NCI-H526 treated with DMSO at 0.1 percent for 48 hours (cell line): Measurements from ENCODE around the gene CACYBP.
A peak's percentile ranks its signal among the peaks of the same experiment; 100 is the strongest.

Experiments used
- DNase-seq: peaks from one replicate; lab custom pipeline; 2025; lab: John Stamatoyannopoulos, UW

The CACYBP gene, protein sequence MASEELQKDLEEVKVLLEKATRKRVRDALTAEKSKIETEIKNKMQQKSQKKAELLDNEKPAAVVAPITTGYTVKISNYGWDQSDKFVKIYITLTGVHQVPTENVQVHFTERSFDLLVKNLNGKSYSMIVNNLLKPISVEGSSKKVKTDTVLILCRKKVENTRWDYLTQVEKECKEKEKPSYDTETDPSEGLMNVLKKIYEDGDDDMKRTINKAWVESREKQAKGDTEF

DNA sequence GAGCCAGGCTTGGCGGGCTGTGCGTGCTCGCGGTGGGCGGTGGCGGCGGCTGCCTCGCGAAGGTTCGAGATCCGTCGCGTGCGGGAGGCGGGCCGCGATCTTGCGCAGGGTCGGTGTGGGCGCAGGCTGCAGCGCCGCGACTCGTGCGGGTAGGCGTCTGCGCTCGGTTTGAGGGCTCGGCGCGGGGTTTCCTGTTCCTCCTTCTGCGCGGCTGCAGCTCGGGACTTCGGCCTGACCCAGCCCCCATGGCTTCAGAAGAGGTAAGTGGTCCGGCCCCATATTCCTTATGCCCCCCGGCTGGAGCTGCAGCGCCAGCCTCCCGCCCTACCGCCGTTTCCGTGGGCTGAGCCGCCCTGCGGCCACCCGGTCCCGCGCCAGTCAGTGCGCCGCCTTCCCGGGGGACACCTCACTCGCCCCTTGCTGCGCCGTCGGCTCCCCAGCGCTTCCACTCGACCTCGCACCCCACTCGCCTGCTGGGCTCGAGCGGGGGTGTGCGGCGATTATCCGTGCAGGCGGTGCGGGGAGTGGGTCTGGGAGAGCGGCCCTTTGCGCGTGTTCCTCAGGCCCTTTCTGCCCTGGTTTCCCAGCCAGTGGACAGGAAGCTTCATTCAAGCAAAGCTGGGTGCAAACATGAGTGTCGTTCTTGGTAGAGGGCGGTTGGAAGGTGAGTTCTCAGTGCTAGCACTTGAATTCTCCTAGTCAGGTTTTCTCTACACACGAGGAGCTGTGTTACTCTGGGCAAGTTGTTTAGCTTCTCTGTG, at the start of gene CACYBP:
TSS of gene CACYBP (plus strand) at position 12 of the 761 bp plus-strand sequence. CDS start at position 246, 234 bp downstream.
- DNase-seq = peak; percentile 66

DNA sequence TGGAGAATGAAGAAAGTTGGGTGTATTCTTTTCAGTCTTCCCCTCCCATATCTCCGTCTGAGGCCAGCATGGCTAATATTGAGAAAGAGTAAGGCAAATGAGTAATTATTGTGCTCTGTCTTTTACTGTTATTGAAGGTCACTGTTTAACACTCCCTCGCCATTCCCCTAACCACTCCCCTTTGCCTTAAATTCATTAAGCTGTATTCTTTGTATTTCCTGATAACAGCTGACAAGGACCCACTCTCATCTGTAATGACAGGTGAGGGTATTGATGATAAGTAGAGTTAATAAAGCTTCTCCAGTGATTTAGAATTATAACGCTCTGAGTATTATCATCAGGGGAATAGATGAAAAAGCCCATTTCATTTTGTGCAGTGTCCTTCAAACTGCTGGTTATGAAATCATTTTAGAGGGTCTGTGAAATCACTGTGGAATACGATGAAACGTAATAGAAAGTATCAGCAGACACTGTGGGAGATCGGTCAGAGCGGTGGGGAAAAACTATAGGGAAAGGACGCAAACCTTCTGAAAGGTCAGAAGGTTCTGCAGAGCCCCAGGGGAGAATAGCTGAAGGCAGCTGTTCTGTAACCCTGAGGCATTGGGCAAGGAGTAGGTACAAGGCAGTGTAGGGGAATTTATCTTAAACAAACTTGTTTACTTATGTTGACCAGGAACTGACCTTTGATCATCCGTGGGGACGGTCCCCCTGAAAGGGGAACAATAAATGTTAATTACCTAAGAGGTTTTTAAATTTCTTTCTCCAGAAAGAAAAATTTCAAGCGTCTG, 46.3 kb upstream of the CACYBP start:
- no peak for DNase-seq

DNA sequence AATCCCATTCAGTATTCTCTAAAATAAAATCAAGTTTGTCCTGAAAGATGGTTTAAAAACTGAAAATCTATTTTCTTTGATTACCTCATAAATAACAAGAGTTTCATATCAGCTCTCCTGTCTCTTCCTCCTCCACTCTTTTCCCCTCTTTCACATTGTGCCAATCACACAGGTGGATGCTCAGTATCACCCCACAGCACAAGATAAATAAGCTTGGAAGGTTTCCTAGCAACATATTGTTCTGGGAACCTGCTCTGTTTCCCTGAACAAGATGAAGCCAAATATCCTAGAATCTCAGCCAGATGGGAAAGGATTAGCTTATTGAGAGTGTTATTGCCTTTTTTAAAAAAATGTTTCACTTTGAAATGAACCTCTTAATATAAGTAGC, 45.7 kb upstream of the CACYBP start:
- peak; percentile 51 for DNase-seq

DNA sequence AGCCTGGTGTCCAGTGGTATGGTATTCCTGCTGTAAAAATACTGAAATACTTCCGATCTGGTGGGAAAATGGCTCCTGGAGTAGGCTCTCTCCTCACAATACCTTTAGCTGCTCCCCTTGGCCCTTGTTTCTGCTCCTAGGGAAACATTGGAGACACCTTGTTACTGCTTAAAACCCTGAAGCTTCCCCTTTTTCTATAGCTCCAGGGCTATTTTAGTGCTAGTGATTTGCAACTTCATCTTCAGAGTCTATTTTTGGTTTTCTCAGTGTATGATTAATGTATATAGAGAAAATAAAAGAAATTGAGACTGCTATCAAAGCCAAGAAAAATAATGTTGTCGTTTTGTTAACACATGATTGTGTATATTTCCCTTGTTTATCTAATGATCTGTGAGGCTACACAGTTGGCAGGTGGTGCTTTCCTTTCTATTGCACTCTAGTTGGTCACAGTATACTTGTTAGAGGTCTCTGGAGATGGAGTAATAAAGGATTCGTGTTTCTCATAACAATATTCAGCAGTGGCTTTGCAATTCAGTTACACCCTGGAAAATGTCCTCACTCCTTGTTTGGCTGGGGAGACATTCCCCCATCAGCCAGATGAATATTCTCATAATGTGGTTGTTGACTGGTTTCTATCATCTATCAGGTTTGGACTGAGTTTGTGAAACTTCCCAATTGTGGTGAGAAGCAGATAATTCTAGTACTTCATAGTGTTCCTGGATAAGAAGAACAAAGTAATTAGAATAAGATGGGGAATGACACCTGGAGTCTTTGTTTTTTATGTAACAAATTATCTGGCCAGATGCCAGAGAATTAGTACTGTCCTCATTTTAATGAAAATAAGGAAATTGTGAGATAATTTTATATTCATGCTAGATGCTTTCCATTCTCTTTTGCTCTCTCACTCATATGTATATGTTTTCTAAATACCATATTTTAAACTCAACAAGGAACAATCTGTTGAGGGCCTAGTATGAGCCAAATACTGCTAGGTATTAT, 44.8 kb upstream of the CACYBP start:
- peak; percentile 79 for DNase-seq

DNA sequence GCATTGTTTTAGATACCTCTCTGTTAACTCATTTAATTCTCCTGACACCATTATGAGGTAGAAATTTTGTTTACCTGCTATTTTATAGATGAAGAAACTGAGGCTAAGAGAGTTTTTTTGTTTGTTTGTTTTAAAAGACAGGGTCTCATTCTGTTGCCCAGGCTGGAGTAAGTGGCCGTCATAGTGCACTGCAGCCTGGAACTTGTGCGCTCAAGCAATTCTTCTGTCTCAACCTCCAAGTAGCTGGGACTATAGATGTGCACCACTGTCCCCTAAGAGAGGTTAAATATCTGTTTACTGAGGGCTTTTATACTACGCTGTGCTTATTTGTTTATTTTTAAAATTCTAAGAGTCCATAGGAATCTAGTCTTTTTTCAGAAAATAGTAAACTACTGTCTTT, 43.7 kb upstream of the CACYBP start:
- no peak for DNase-seq

DNA sequence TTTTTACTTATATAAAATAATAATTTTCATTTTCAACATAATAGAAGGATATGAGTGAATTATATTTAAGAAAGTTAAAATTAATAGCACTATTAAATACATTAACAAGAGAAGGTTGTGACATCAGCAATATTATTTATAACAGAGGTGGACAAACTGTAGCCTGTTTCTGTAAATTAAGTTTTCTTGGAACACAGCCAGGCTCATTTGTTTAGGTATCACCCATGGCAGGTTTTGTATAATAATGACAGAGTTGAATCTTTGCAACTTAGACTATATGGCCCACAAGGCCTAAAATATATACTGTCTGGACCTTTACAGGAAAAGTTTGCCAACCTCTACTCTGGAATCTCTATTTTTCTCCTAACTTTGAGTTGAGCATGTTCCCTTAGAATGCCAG, 42.8 kb upstream of the CACYBP start:
- peak; percentile 26 for DNase-seq

DNA sequence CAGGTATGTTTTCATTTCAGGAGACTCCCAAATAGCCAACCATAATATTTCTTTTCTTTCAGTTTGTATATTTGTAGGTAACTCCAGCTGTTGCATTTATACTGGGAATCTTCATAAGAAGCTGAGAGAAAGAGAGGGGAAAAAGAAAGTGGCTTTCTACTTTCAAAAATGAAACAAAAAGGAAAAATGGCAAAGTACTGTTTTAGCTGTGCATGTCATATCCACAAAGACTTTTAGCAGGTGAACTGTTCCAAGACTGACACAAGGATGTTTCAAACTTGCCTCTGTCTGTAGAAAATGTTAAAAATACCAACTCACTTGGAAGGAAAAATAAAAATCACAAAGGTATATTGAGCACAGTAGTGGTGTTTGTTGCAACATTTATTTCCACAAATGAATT, 41.9 kb upstream of the CACYBP start:
- no peak for DNase-seq

DNA sequence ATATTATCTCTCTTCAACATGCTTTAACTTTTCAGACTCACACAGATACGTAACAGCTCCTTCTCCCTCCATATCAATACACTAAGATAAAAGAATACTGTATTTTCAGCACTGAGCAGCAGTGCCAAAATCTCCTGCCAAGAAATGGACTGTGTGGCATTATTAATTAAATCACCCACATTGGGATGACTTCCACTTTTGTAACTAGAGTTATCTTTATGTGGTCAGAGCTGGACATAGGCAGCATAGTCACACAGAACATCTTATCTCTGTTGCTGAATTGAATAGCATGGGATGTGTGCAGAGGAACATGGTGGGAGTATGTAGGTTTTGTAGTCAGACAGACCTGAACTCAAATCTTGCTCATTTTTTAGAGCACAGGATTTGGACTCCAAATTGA, 41.4 kb upstream of the CACYBP start:
- no peak for DNase-seq

DNA sequence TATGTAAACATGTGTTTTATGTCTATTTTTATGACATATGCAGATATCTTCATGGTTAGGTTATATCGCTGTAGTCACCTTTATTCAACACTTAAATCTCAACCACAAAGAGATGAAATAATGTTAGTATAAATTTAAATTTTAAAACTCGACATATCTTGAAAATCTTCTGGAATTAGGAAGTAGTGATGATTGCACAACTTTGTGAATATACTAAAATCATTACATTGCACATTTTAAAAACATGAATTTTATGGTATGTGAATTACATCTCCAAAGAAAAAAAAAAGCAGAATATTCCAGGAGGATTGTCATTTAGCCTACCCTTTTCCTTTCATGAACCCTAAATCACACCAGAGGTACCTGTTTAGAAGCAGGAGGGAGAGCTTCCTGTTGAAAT, 39.4 kb upstream of the CACYBP start:
- DNase-seq = no peak

DNA sequence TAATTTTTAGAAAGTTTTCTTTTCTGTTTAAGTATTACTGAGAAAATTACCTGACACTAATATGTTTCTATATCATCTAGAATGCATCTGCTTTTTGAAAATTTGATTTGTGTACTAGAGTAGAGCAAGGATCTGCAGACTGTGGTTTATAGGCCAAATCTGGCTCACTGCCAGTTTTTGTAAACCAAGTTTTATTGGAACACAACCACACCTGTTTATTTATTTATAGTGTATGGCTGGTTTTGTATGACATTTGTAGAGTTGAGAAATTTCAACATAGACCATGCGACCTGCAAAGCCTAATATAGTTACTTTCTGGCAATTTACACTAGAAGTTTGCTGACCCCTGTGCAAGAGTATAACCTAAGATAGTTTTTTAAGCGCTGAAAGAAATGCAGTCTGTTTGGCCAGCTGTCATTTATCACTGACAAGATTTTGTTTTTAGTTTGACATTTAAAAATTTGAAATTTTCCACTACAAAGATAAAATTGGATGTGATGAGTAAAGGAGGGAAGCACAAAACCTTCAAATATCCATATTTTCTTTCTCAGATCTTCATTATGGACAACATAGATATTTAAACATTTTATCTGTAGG, 36.1 kb upstream of the CACYBP start:
- DNase-seq = no peak

DNA sequence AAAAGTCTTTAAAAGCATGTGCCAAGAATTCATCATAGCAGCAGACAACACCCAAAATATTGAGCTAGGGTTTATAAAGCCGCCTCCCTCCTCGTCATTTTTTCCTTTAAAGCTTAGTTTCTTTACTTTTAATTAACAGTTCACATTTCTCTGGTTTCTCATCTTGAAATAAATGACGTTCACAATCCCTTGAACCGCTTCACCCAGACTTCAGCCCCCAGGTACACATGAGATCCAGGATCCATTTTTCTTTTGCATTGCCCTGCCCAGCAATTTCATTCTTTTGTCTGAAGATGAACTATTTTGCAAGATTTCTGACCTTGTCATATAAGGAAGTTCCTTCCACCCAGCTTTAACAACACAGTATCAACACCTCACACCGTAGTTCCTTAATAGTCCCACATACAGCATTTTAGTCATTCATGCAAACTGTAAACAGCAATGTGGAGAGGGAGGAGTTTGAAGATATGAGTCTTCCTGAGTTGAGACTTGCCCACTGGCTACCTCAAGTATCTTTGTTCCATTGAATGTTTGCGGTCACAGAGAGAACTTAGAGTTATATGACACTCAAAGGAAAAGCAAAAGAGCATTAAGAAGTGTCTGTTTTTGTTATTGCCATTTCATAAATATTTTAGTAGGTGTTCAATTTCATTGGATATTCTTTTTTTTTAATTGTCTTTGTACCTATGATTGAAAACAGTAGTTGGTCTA, 35.3 kb upstream of the CACYBP start:
- no peak for DNase-seq

DNA sequence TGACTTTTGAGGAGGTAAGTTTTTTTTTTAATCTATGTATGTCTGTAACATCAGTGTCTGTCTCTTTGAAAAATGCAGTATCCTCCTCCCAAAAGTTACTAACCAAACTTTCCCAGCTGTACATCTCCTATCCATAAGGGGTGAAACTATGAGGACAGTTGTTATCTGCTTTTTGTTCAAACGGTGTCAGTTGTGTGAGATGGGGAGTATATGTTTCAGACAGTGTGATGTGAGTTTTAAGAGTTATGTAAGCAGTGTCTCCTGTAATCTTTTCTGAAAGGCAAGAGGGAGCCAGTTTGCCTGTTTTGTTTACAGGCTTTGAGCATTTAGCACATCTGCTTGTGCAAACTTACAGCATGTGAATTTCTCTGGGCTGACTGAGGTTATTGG, 34.8 kb upstream of the CACYBP start:
- no peak for DNase-seq

DNA sequence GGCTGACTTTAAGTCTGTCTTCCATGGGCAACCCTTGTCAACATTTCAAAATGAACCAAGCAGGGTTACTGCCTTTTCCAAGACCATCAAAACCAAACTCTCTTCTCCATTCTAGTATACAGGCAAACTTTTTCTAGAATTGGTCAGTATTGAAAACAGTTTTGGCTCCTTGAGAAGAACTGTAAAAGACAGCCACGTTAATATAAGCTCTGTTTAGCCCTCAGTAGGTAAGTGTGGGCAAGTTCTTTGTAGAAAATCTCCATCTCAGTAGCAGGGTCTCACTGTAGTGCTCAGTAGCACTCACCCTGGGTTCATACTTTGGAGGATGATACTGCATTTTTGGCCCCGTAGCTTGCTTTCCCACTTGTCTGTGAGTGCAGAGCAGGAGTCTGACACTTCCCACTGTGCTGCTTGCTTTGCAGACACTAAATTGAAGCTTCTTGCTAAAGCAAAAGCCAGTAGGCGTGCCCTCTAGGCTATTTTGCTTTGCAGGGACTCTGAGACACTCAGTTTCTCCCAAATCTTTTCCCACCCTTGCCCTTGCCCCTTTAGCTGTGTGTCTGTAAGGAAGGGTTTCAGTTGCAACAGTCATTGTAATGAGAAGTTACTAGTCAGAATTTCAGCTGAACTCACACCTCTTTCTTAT, 34.3 kb upstream of the CACYBP start:
- no peak for DNase-seq

DNA sequence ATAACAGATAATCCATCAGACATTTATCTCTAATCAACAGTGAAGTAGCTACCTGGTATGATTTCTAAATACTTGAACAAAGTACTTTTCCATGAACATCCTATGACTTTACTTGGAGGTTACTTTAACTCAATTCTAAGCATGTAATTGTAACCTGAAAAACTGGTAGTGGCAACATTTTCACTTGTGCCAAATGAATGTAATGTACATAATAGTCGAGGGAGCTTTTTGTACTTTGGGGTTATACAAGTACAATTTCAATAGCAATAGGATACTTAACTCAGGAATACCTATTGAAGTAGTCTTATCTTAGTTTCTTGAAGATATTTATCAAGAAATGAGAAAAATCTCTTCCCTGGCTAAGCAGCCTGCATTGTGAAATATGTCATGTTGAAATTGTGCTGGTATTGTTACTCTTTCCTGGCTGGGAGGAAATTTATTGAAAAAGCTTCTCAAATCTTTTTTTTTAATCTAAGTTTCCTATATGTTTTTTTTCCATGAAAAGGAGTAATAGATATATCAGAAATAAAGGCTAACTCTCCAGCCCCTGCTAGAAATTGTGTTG, 33.7 kb upstream of the CACYBP start:
- DNase-seq = no peak

DNA sequence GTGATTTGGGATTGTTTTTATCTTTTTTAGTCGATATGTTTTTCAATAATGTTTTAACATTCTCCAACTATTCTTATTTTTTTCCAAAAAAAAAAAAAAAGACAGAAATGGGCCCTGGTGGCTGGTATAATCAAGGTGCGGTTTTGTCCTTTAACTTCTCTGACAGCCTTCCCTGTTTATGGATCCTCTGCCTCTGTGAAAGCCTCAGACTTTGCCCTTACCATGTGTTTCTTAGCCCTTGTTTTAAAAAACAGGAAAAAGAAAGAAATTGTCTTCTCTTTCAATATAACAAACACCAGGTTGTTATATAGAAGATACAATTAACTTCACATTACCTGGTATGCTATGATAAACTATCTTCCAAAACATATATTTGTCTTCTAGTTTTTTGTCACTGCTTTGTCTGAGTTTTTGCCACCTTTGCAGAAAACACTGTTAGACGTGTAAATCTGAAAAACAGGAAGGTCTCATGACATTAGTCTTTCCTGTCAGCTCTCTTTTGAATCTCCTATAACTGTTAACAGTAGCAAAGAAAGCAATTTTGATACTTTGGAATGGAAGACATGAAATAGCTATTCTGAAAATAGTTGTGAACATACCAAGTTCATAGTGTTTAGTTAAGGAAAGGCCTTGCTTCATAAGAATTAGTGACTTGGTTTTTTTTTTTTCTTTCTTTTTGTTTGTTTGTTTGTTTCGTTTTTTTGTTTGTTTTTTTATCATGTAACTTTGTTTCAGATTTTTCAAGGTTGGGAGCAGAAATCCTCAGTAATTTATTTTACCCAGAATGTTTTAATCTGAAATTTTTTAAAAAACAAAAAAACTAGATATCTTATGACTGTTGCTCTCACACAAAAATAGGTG, 31.7 kb upstream of the CACYBP start:
- DNase-seq = no peak

DNA sequence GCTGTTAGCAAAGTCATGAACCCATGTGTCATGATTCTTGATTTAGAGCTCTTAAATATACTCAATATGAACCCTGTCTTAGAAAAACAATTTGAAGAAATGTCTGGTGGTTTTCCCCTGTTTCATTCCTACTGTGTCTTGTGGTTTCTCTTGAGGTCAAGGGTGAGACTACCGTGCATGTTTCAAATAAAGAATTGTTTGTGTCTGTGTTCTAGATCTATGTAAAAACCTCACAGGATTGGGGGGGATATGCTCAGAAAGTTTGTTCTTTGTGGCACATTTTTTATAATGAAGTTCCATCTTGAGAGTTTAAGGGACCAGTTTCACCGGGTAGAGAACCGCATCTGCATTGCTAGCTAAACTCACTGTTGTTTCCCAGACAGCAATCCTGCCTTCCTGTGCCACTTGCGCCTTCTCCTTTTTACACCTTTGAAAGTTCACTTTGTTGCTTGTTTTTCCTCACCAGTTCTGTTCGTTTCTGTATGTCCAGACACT, 30.9 kb upstream of the CACYBP start:
- no peak for DNase-seq

DNA sequence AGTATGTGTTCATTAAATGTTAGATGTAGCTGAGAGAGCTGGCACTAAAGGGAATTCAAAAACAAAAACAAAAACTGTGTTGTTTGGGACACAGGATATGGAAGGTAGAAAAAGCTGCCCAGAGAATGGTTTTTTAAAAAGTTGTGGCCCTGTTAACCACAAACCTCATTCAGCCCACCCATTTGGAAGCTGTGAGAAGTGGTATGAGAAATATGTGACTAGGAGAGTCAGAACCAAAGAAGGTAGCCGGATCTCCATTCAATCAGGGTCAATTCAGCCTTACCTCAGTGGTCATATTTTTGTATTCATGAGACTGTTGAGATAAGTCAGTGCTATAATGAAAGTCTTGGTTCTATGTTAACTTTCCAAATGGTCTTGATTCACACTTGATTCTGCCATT, 29.8 kb upstream of the CACYBP start:
- DNase-seq = no peak

DNA sequence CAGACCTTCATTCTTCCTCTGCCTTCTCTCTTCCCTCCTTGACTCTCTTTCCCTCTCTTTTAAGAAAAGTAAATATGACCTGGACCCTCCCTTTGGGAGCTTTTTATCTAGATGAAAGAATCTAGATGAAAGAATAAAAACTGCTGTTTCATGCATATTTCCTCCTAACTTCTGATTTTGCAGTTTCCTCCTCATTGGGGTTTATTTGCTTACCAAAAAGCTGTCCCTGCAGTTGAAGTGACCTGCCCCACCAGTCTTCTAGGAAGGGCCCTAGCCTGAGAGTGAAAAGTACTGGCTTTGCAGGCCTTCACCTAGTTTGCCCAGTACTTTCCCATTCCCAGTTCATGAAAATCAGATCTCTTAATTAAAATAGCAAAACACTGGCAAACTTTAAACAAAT, 28.3 kb upstream of the CACYBP start:
- no peak for DNase-seq

DNA sequence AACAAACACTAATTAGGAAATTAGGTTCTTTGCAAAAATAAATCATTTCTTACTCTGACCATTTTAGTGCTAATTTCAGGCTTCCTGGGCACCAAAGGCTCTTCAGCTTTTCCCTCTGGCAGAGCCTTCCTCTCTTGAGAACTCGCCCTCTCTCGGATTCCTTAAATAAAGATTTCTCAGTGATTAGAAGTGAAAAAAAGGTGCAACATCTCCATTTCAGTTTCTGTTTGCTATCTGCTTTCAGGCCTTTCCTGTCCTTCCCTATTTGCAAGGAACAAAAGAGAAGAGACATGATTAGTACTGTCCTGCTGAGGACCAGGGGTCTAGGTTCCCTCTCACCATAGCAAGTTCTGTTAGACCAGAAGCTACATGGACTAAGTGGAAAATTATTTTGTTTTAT, 27.8 kb upstream of the CACYBP start:
- no peak for DNase-seq
